Measurements from ENCODE around the gene INPP5E.
A peak's percentile ranks its signal among the peaks of the same experiment; 100 is the strongest.

Gene INPP5E

GRCh38 chr9:136439481-136440408 lies at the start of gene INPP5E:
Gene INPP5E, minus strand, starts transcription at chr9:136439845. Its CDS starts 426 bp downstream, at chr9:136439419.
- DNase-seq (ENCODE audit: low read depth in 2 of 2) = peak; percentile 71 to 72

- peak; percentile 59 to 60 for DNase-seq (ENCODE audit: low read depth in 2 of 2)
Observed at GRCh38 chr9:136488247-136489214, 48.9 kb upstream of the INPP5E start.

- no peak for DNase-seq (ENCODE audit: low read depth in 2 of 2)
Observed at GRCh38 chr9:136487672-136488071, 48.0 kb upstream of the INPP5E start.

- no peak for DNase-seq (ENCODE audit: low read depth in 2 of 2)
Observed at GRCh38 chr9:136486823-136487620, 47.4 kb upstream of the INPP5E start.

- DNase-seq (ENCODE audit: low read depth in 2 of 2) = no peak
Observed at GRCh38 chr9:136486131-136486530, 46.5 kb upstream of the INPP5E start.

- peak; percentile 65 to 75 for DNase-seq (ENCODE audit: low read depth in 2 of 2)
Observed at GRCh38 chr9:136485049-136486045, 45.7 kb upstream of the INPP5E start.

- no peak for DNase-seq (ENCODE audit: low read depth in 2 of 2)
Observed at GRCh38 chr9:136484153-136485048, 44.8 kb upstream of the INPP5E start.

GRCh38 chr9:136483589-136484152 lies 44.0 kb upstream of the INPP5E start:
- DNase-seq (ENCODE audit: low read depth in 2 of 2) = peak; percentile 92 to 93

- DNase-seq (ENCODE audit: low read depth in 2 of 2) = peak; percentile 99 to 100
Observed at GRCh38 chr9:136482793-136483588, 43.3 kb upstream of the INPP5E start, which contains the start of gene SEC16A. Gene SEC16A, minus strand, starts transcription at chr9:136483040. Its CDS starts 5,425 bp downstream, at chr9:136477615.

GRCh38 chr9:136482046-136482792 lies 42.6 kb upstream of the INPP5E start:
- DNase-seq (ENCODE audit: low read depth in 2 of 2) = no peak

GRCh38 chr9:136481558-136481957 lies 41.9 kb upstream of the INPP5E start:
- no peak for DNase-seq (ENCODE audit: low read depth in 2 of 2)

- no peak for DNase-seq (ENCODE audit: low read depth in 2 of 2)
Observed at GRCh38 chr9:136476369-136477150, 36.9 kb upstream of the INPP5E start.

GRCh38 chr9:136474974-136475865 lies 35.6 kb upstream of the INPP5E start:
- DNase-seq (ENCODE audit: low read depth in 2 of 2) = no peak

- no peak for DNase-seq (ENCODE audit: low read depth in 2 of 2)
Observed at GRCh38 chr9:136474021-136474640, 34.5 kb upstream of the INPP5E start.

- no peak for DNase-seq (ENCODE audit: low read depth in 2 of 2)
Observed at GRCh38 chr9:136473354-136473721, 33.7 kb upstream of the INPP5E start.

All from stimulated activated CD8-positive, alpha-beta memory T cell treated with anti-CD3 and anti-CD28 coated beads, Interleukin-2, amount 100 ng/mL, for 1 hour (primary cell).